SU-DHL-6 (cell line): ENCODE data around the gene VSTM4.

Experiments used
- EZH2phosphoT487 ChIP-seq: fragments of 200-600 bp; sonication (generic), shearing (Covaris generic); conservative IDR thresholded peaks from 2 replicates; pipeline ENCODE4 v1.6.1; 2018; ENCODE audit warnings: mild to moderate bottlenecking, antibody characterized with exemption, low read length, moderate library complexity, mixed read lengths
- TF ChIP-seq, protein P1 (sequence below): fragments of 200-600 bp; sonication (generic); IDR thresholded peaks from one replicate; pipeline ENCODE4 v1.5.1; 2017; ENCODE audit warnings: antibody characterized with exemption, mild to moderate bottlenecking, low read length, moderate library complexity; ENCODE audit not compliant: insufficient read depth, poor library complexity, severe bottlenecking

DNA sequence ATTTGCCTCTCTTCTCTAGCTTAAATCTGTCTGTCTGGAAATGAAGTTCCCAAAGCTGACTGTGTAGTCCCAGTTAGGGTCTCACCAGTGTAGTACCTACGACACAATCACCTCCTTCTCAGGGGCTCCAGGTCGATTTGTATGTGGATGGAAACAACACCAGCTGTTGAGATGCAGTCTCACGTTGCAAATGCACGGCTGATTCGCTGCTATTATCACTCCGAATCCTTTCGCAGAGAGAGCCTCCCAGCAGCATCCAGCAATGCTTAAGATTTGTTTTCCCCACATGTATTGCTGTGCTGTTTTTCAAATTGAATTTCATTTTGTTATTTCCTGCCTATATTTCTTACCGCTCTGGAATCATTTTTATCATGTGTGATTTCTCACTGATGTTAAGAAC, 16.3 kb downstream of the VSTM4 start:
- TF ChIP-seq, protein P1, sequence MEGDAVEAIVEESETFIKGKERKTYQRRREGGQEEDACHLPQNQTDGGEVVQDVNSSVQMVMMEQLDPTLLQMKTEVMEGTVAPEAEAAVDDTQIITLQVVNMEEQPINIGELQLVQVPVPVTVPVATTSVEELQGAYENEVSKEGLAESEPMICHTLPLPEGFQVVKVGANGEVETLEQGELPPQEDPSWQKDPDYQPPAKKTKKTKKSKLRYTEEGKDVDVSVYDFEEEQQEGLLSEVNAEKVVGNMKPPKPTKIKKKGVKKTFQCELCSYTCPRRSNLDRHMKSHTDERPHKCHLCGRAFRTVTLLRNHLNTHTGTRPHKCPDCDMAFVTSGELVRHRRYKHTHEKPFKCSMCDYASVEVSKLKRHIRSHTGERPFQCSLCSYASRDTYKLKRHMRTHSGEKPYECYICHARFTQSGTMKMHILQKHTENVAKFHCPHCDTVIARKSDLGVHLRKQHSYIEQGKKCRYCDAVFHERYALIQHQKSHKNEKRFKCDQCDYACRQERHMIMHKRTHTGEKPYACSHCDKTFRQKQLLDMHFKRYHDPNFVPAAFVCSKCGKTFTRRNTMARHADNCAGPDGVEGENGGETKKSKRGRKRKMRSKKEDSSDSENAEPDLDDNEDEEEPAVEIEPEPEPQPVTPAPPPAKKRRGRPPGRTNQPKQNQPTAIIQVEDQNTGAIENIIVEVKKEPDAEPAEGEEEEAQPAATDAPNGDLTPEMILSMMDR = no peak
- TF ChIP-seq EZH2phosphoT487 = no peak
